Measurements from ENCODE around the gene WWP2. TPM values are rescaled to one million over a fixed set of nuclear protein-coding genes. Genes with fewer than 3 reads are reported as not detected.

The WWP2 gene
- total and polyA plus RNA-seq, 11 donors = 8.4 to 33.2 (median 23.5) TPM

DNA sequence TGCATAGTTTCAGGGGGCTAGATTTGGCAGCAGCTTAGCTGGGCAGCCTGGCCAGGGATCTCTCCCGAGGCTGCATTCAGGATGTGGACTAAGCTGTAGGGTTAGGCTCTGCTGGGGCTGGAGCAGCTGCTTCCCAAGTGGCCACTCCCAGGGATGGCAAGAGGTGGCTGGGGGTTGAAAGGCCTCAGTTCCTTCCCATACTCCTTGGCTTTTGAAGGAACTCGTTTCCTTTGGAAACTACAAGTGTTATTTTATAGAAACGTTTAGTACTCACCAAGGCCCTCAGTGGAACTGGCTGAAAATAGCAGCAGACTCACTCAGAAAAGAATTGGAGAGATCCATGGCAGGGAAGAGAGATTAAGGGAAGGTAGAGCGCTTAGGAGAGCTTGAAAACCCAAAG is 76.4 kb downstream of the WWP2 start:
- no peak overlapping the region for H3K4me3 ChIP-seq
- TF ChIP-seq, protein P1, sequence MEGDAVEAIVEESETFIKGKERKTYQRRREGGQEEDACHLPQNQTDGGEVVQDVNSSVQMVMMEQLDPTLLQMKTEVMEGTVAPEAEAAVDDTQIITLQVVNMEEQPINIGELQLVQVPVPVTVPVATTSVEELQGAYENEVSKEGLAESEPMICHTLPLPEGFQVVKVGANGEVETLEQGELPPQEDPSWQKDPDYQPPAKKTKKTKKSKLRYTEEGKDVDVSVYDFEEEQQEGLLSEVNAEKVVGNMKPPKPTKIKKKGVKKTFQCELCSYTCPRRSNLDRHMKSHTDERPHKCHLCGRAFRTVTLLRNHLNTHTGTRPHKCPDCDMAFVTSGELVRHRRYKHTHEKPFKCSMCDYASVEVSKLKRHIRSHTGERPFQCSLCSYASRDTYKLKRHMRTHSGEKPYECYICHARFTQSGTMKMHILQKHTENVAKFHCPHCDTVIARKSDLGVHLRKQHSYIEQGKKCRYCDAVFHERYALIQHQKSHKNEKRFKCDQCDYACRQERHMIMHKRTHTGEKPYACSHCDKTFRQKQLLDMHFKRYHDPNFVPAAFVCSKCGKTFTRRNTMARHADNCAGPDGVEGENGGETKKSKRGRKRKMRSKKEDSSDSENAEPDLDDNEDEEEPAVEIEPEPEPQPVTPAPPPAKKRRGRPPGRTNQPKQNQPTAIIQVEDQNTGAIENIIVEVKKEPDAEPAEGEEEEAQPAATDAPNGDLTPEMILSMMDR (IDR thresholded peaks at IDR 0.05) = no peak
- TF ChIP-seq POLR2A (IDR thresholded peaks at IDR 0.05) = no peak

DNA sequence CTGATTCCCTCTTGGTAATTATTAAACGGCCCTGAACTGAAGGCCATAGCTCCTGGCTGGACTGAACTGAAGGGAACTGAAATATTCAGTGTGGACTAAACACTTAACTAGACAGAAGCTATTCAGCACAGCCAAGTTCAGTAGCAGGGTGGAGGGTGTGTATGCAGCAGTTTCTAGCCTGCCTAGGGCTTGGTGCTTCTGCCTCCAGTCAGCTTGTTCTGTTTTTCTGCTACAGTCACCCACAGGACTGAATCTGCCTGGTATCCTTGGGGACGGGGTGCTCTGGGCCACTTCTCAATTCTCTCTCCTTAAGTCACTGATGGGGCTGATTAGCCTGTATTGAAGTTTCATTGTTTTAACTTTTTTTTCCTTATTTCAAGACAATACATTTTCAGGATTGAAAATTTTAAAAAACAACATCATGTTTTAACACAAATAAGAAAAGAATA is 77.1 kb downstream of the WWP2 start:
- WGBS, 4 donors = 19 to 37% (median 24%) methylated on average over 2 of the region's 2 CpGs
- Histone ChIP-seq H3K4me1 (peaks cover 6 to 52% (median 35%) of the 10 kb centered on the region in 12 donors), H3K27ac (peak overlapping the region; percentile 58 to 90 (median 80)), H3K4me3 (no peak overlapping the region), H3K27me3 (no peaks in the 10 kb centered on the region), H3K9me3 (no peaks in the 10 kb centered on the region), H3K36me3 (peaks cover 0 to 47% (median 6%) of the 10 kb centered on the region in 9 donors)
- no peak for TF ChIP-seq POLR2A (IDR thresholded peaks at IDR 0.05)
- TF ChIP-seq, protein P1 (IDR thresholded peaks at IDR 0.05) = no peak
- DNase-seq (no peak), ATAC-seq (peak; percentile 43 to 76 (median 64))
- intact Hi-C loops (cut with DNase I) = loop anchor here in 1 of 10 donors (2.0 kb wide), 1 partner anchor 20 kb away; no protein-coding TSS in a partner anchor

More for the DNA sequence above, 76.4 kb downstream of the WWP2 start:
- Histone ChIP-seq H3K36me3 (peaks cover 0 to 40% (median 6%) of the 10 kb centered on the region in 9 donors), H3K27ac (peak overlapping the region; percentile 58 to 90 (median 80)), H3K4me1 (peaks cover 6 to 60% (median 42%) of the 10 kb centered on the region in 12 donors), H3K9me3 (no peaks in the 10 kb centered on the region), H3K27me3 (no peaks in the 10 kb centered on the region)
- 8 to 19% (median 16%) methylated on average over 4 of the region's 4 CpGs for WGBS, 4 donors
- ATAC-seq = peak; percentile 52 to 79 (median 68)
- intact Hi-C loops (cut with DNase I) = loop anchor here in 1 of 10 donors (2.0 kb wide), 1 partner anchor 20 kb away; no protein-coding TSS in a partner anchor
- peak; percentile 53 to 70 (median 56) for DNase-seq

DNA sequence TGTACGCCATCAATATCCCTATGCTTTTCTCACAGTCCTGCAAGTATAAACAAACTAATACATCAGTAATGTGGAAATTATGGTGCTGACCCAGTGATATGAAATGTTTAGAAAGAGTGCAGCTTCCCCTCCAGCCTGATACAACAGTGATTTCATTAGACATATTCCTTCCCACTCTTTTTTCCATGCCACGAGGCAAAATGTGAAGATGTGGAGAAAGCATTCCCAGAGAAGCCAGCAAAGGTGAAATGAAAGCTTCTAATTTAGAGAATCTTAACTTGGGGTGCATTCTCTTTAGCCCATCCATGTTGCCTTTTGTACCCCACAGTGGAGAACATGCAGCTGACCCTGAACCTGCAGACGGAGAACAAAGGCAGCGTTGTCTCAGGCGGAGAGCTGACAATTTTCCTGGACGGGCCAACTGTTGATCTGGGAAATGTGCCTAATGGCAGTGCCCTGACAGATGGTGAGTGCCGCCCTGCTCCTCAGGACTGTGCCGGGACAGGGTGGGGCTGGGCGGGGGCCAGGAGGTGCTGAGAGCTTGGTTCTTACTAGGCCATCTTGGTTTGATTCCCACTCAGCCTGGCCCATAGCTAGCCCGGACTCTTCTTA is 77.8 kb downstream of the WWP2 start:
- ATAC-seq (peak; percentile 68 to 86 (median 82)), DNase-seq (peak; percentile 30 to 68 (median 66))
- Histone ChIP-seq H3K4me1 (peaks cover 6 to 46% (median 31%) of the 10 kb centered on the region in 12 donors), H3K27me3 (no peaks in the 10 kb centered on the region), H3K27ac (peak overlapping the region in 11 of 12 donors; percentile 58 to 90 (median 80)), H3K9me3 (no peaks in the 10 kb centered on the region), H3K36me3 (peaks cover 0 to 53% (median 6%) of the 10 kb centered on the region in 9 donors), H3K4me3 (no peak overlapping the region)
- 45 to 63% (median 56%) methylated on average over 10 of the region's 10 CpGs for WGBS, 4 donors
- TF ChIP-seq, protein P1 (IDR thresholded peaks at IDR 0.05) = no peak
- no peak for TF ChIP-seq POLR2A (IDR thresholded peaks at IDR 0.05)
- intact Hi-C loops (cut with DNase I) = loop anchor here in 1 of 10 donors (2.0 kb wide), 1 partner anchor 19 kb away; no protein-coding TSS in a partner anchor

DNA sequence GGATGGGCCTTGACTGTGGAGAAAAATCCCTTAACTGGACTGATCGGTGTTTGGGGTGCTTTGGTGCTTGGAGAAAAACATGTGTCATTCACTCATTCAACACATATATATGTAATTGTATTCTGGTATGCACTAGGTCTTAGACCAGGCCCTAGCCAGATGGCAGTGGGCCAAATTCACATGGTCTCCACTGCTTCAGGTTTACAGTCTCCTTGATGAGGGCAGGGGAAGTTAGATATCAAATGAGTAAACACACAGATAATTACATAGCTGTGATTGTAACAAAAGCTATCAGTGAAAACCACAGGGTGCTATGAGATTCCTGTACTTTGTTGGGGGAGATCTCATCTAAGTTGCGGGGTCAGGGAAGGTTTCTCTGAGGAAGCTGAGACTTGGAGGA is 78.8 kb downstream of the WWP2 start:
- Histone ChIP-seq H3K9me3 (no peaks in the 10 kb centered on the region), H3K4me3 (no peak overlapping the region), H3K4me1 (peaks cover 6 to 40% (median 27%) of the 10 kb centered on the region in 12 donors), H3K27me3 (no peaks in the 10 kb centered on the region), H3K36me3 (peaks cover 0 to 60% (median 6%) of the 10 kb centered on the region in 9 donors), H3K27ac (peak overlapping the region in 3 of 12 donors; percentile 26 to 81 (median 77))
- TF ChIP-seq POLR2A (IDR thresholded peaks at IDR 0.05) = no peak
- TF ChIP-seq, protein P1 (IDR thresholded peaks at IDR 0.05) = no peak
- intact Hi-C loops (cut with DNase I) = no loop called here
- ATAC-seq (no peak), DNase-seq (no peak)
- 80 to 88% (median 82%) methylated on average over 2 of the region's 2 CpGs for WGBS, 4 donors
